HepG2 (cell line): ENCODE data around the gene TGFB2. TPM values are rescaled to one million over a fixed set of nuclear protein-coding genes. Genes with fewer than 3 reads are reported as not detected.

Source experiments
- BCLAF1 ChIP-seq: fragments of 450-650 bp; IDR thresholded peaks from 2 replicates; pipeline ENCODE4 v1.6.1; 2017; ENCODE audit warnings: mild to moderate bottlenecking
- GABPA ChIP-seq, 2 experiments: IDR thresholded peaks; 2 replicates each; pipeline ENCODE4 v1.6.1; 2011 to 2016; ENCODE audit warnings: low read depth in 2 of 2, low read length in 1 of 2, missing biosample characterization in 1 of 2, missing genetic modification characterization in 1 of 2
- HNRNPK ChIP-seq: fragments of 200-400 bp; formaldehyde crosslinking; IDR thresholded peaks from 2 replicates; pipeline ENCODE4 v1.6.1; 2018; ENCODE audit warnings: low read length, low read depth, moderate library complexity, mild to moderate bottlenecking; ENCODE audit not compliant: poor library complexity, severe bottlenecking
- KAT2B ChIP-seq: fragments of 150-350 bp; IDR thresholded peaks from 2 replicates; pipeline ENCODE4 v1.6.1; 2014; ENCODE audit warnings: low read depth, low read length, borderline replicate concordance
- KIAA2018 ChIP-seq: sonication (generic); formaldehyde crosslinking; IDR thresholded peaks from 2 replicates; pipeline ENCODE4 v1.5.0; 2020; ENCODE audit warnings: mild to moderate bottlenecking, missing genetic modification reagents, borderline replicate concordance
- MLX ChIP-seq: IDR thresholded peaks from 2 replicates; pipeline ENCODE4 v1.6.1; 2016
- PHF21A ChIP-seq: sonication (generic); formaldehyde crosslinking; IDR thresholded peaks from 2 replicates; pipeline ENCODE4 v1.5.0; 2020; ENCODE audit warnings: mild to moderate bottlenecking, missing genetic modification reagents
- SOX13 ChIP-seq, 3 experiments: fragments of 450-650 bp in 1 of 3; sonication (generic) in 1 of 3; formaldehyde crosslinking in 1 of 3; IDR thresholded peaks in 2 of 3; conservative IDR thresholded peaks in 1 of 3; 2 replicates each; pipeline versions ENCODE4 v1.5.0 to v1.6.1; 2016 to 2020; ENCODE audit warnings: antibody characterized with exemption in 1 of 3, mild to moderate bottlenecking in 1 of 3, missing compliant biosample characterization in 1 of 3, missing genetic modification reagents in 1 of 3, moderate library complexity in 1 of 3
- ZBTB14 ChIP-seq: sonication (generic); formaldehyde crosslinking; IDR thresholded peaks from 2 replicates; pipeline ENCODE4 v1.4.0; 2020; ENCODE audit warnings: missing genetic modification reagents
- ZFP36L1 ChIP-seq: sonication (generic); formaldehyde crosslinking; IDR thresholded peaks from 2 replicates; pipeline ENCODE4 v1.8.0; 2022; ENCODE audit warnings: mild to moderate bottlenecking, missing genetic modification reagents, moderate library complexity
- ZNF546 ChIP-seq: sonication (generic); formaldehyde crosslinking; conservative IDR thresholded peaks from 2 replicates; pipeline ENCODE4 v1.8.1; 2023; ENCODE audit warnings: mild to moderate bottlenecking, missing genetic modification reagents
- ZNF607 ChIP-seq: sonication (generic); formaldehyde crosslinking; IDR thresholded peaks from 2 replicates; pipeline ENCODE4 v1.5.1; 2020; ENCODE audit warnings: missing genetic modification reagents, mild to moderate bottlenecking, borderline replicate concordance
- ZNF614 ChIP-seq: IDR thresholded peaks from 2 replicates; pipeline ENCODE4 v1.6.1; 2018; ENCODE audit warnings: missing biosample characterization, missing genetic modification reagents, inconsistent platforms, borderline replicate concordance
- ZNF670 ChIP-seq: sonication (generic); formaldehyde crosslinking; IDR thresholded peaks from 2 replicates; pipeline ENCODE4 v1.8.0; 2022; ENCODE audit warnings: mild to moderate bottlenecking, missing genetic modification reagents, borderline replicate concordance
- polyA plus RNA-seq, 8 experiments: library from polyadenylated mRNA; depleted of rRNA in 3 of 8; stranded (reverse) in 7 of 8; unstranded in 1 of 8; fragments of >200 nt; fragmentation: Illumina TruSeq in 4 of 8; extraction: Trizol in 4 of 8; gene quantifications; 2 replicates each; pipeline versions ENCODE4 v1.2.1 to v1.2.3, GENCODE V29; 2011 to 2016; ENCODE audit warnings: low read depth in 4 of 8, missing spikeins in 1 of 8, mixed read lengths in 1 of 8; ENCODE audit not compliant: insufficient read depth in 1 of 8
- total RNA-seq, 5 experiments: library from RNA; depleted of rRNA; stranded (reverse); fragments of >200 nt; fragmentation: Illumina TruSeq; extraction: Trizol; gene quantifications; 2 replicates each; pipeline ENCODE4 v1.2.3, GENCODE V29; 2016; ENCODE audit warnings: low read depth in 1 of 5

The TGFB2 gene
- total and polyA plus RNA-seq, 2 of the 13 experiments (the other 11 are each of a cell fraction or from before 2014, with no cell fraction given): 0.07 TPM; not detected in 1

- TF ChIP-seq KIAA2018 (CRISPR knock-in tag): no peak
- no peak for TF ChIP-seq GABPA (IDR thresholded peaks at IDR 0.05; ENCODE audit: low read depth, low read length)
- no peak for TF ChIP-seq GABPA (CRISPR knock-in tag; IDR thresholded peaks at IDR 0.05; ENCODE audit: low read depth)
- TF ChIP-seq KAT2B: no peak
- no peak for TF ChIP-seq MLX (CRISPR knock-in tag)
- TF ChIP-seq ZNF614 (CRISPR knock-in tag): 0 out of 2 replicates have a peak, but pooled peaks have one; percentile 21
- no peak for TF ChIP-seq BCLAF1
- peak; percentile 47; the same call in 1 of the 2 replicates for TF ChIP-seq PHF21A (CRISPR knock-in tag)
- no peak for TF ChIP-seq ZFP36L1 (CRISPR knock-in tag)
- no peak for TF ChIP-seq ZBTB14
- no peak for TF ChIP-seq ZNF546
- no peak for TF ChIP-seq SOX13 (IDR thresholded peaks at IDR 0.05)
- peak in 1 of 2 experiments; percentile 60; a peak in 1 of 4 replicates for TF ChIP-seq SOX13 (CRISPR knock-in tag; conservative IDR thresholded peaks at IDR 0.05 in 1 of 2, IDR thresholded peaks at IDR 0.05 in 1 of 2)
- no peak for TF ChIP-seq HNRNPK
- TF ChIP-seq ZNF607 (CRISPR knock-in tag): no peak
- TF ChIP-seq ZNF670: no peak
Measured at GRCh38 chr1:218380125-218380977, 35.2 kb downstream of the TGFB2 start (continued).
